Choroid plexus epithelial cell (primary cell): Measurements from ENCODE around the gene PRM2.

Experiments used
- DNase-seq: peaks from one replicate; pipeline ENCODE4 v3.0.0-alpha.2; 2010; ENCODE audit warnings: low read depth
- H3K4me3 ChIP-seq: 2 replicates; pipeline ENCODE4 v1.5.1; 2011; ENCODE audit warnings: low read depth, mild to moderate bottlenecking, control low read depth, low read length, moderate library complexity
- CTCF ChIP-seq: conservative IDR thresholded peaks from 2 replicates; pipeline ENCODE4 v1.5.1; 2011; ENCODE audit warnings: low read depth, mild to moderate bottlenecking, control low read depth, inconsistent platforms, low read length, moderate library complexity

Gene PRM2

GRCh38 chr16:11319529-11320146 lies 43.4 kb upstream of the PRM2 start:
- no peak for TF ChIP-seq CTCF
- no peak for DNase-seq
- no peak overlapping the region for H3K4me3 ChIP-seq

GRCh38 chr16:11318817-11319216 lies 42.5 kb upstream of the PRM2 start:
- H3K4me3 ChIP-seq: no peak overlapping the region
- TF ChIP-seq CTCF: no peak

GRCh38 chr16:11316331-11317015 lies 40.2 kb upstream of the PRM2 start:
- H3K4me3 ChIP-seq: no peak overlapping the region
- DNase-seq: peak; percentile 48
- TF ChIP-seq CTCF: peak; percentile 20

More at GRCh38 chr16:11318817-11319216, 42.5 kb upstream of the PRM2 start:
- DNase-seq: no peak

DNA sequence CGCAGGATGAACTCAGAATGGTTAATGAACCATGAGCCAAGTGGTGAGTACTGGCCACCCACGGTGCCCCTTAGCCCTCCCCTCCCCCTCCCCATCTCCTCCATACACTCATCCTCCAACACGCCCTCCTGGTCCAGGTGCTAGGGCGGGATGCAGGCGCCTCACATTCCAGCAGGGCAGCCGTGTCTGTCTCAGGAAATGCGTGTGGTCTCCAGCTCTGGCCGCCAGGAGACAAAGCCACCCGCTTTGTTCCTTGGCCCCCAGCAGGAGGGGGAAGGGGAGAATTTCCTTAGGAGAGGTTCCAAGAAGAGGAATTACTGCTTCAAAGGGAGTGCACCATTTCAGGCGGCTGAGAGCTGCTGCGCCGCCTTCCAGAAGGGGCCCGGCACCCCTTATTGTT lies 39.2 kb upstream of the PRM2 start:
- peak; percentile 45 for TF ChIP-seq CTCF
- no peak overlapping the region for H3K4me3 ChIP-seq
- peak; percentile 70 for DNase-seq

DNA sequence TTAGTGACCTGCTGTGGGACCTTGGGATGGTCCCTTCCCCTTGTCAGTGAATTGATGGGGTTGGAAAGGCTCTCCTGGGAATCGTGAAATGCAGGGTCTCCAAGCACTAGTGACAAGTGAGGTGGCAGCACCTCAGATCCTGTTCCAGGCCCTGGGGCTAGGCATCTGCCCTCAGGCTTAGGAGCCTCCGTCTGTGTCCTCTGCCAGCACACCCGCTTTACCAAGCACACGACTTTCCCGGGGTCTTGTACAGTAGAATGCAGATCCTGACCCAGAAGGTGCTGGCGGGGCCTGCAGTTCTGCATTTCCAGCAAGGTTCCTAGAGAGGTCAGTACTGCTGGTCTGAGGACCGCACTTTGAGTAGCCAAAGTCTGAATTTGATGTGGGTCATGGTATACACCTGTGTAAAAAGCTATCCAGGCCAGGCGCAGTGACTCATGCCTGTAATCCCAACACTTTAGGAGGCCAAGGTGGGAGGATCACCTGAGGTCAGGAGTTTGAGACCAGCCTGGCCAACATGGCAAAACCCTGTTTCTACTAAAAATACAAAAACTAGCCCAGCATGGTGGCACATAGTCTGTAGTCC lies 38.1 kb upstream of the PRM2 start:
- DNase-seq: no peak
- no peak for TF ChIP-seq CTCF
- no peak overlapping the region for H3K4me3 ChIP-seq

GRCh38 chr16:11313493-11314308 lies 37.4 kb upstream of the PRM2 start:
- no peak for DNase-seq
- no peak overlapping the region for H3K4me3 ChIP-seq
- TF ChIP-seq CTCF: no peak
